Measurements from ENCODE around the gene SYT7.

Gene SYT7, protein sequence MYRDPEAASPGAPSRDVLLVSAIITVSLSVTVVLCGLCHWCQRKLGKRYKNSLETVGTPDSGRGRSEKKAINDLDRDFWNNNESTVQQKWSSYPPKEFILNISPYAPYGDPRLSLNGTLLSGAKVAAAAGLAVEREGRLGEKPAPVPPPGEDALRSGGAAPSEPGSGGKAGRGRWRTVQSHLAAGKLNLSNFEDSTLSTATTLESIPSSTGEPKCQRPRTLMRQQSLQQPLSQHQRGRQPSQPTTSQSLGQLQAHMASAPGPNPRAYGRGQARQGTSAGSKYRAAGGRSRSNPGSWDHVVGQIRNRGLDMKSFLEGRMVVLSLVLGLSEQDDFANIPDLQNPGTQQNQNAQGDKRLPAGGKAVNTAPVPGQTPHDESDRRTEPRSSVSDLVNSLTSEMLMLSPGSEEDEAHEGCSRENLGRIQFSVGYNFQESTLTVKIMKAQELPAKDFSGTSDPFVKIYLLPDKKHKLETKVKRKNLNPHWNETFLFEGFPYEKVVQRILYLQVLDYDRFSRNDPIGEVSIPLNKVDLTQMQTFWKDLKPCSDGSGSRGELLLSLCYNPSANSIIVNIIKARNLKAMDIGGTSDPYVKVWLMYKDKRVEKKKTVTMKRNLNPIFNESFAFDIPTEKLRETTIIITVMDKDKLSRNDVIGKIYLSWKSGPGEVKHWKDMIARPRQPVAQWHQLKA

DNA sequence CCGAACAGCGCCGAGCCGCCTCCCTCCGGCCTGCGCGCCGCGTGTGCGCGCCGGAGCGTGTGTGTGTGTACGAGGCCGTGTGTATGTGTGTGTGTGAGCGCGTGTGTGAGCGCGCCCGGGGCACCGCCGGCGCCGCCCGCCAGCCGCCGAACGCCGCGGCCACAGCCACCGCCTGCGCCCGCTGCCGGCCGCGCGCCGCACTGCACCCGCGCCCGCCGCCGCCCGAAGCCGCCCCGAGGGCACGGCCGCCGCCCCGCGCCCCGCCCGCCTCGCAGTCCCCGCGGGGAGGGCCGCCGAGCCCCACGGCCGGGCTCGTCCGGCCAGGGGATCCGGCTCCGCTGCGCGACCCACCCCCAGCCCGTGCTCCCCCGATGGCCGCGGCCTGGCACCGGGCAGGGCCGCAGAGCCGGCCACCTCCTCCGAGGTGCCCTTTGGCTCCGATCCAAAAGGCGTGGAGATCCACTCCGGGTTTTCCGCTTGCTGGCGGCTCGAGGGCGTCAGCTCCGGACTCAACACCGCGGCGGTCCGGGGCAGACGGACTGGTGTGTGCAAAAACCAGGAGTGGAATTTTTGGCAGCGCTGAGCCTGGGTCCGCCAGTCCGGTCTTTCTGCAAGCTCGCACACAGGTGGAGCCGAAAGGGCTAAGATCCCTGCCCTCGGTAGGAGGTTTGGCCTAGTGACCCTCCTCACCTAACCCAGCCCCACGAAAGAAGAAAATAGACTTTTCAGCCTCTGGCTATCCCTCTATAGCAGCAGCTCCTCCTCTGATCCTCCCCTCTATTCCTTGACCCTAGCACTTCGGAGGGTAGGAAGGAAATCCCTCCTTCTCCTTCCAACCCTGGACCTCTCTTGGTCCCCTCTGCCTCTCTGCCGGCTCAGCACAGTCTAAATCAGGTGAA is at the start of gene SYT7:
Gene SYT7 (minus strand): TSS at position 47 of the 899 bp plus-strand sequence. CDS start 256 bp downstream, outside the sequence.
- TF ChIP-seq JUND (IDR thresholded peaks at IDR 0.05; ENCODE audit: low read depth) = no peak; the same call in 1 of the 2 replicates
- peak; percentile 96 to 99 for DNase-seq (ENCODE audit: low read depth in 1 of 2, low spot score in 1 of 2)
- in situ Hi-C loops (cut with HindIII; ENCODE audit: low pct_unique_long_range_greater_than_20kb, low sequenced_read_pairs) = no loop called here

DNA sequence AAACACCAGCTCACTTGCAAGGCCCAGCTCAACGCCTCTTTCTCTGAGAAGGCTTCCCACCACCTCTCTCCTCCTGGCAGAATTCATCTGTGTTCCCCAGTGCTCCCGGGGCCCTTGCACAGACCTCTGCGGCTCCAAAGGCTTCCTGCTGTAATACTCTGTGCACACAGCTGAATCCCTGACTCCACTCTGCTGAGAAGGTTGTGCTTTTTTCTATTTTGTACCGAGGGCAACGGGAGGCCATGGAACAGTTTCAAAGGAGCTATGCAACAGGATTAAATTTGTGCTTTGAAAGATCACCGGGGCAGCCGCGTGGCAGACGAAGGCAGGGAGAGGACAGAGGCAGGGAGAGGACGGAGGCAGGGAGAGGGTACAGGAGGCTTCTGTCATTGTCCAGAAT is 49.2 kb upstream of the SYT7 start:
- TF ChIP-seq JUND (IDR thresholded peaks at IDR 0.05; ENCODE audit: low read depth) = no peak
- no peak for DNase-seq (ENCODE audit: low read depth in 1 of 2, low spot score in 1 of 2)
- in situ Hi-C loops (cut with HindIII; ENCODE audit: low pct_unique_long_range_greater_than_20kb, low sequenced_read_pairs) = no loop called here

DNA sequence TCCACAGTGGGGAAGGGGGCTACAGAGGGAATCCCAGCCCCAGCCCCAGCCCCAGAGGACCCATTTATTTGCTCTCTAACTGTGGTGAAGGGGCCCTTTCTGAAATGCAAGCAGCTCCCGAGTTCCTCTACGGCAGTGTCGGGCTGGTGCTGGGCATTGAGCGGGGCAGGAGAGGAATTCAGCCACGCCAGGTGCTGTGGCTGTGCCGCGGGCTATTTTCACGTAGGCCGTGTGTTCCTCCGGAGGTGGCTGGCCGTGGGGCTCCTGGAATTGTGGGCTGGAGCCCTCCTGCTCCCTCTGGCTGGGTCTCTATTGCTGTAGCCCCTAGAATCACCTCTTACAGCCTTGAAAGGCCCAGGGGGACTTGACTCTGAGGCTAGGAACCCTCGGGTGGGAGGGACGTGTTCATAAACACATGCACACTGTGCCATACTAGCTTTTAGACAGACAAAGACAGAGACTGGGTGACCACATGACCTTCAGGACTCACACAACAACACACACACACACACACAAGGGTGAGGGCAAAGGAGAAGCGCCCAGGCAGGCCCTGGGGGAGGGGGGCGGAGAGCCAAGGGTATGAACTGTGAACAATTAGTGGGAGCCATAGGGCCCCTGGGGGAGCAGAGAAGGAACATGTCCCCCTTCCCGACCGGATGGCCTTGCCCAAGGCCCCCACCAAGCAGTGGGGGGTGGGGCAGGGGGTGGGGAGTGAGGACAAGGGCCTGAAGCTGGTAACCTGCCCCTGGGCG is 48.4 kb upstream of the SYT7 start:
- no peak for TF ChIP-seq JUND (IDR thresholded peaks at IDR 0.05; ENCODE audit: low read depth)
- in situ Hi-C loops (cut with HindIII; ENCODE audit: low pct_unique_long_range_greater_than_20kb, low sequenced_read_pairs) = no loop called here
- DNase-seq (ENCODE audit: low read depth in 1 of 2, low spot score in 1 of 2) = no peak

- no peak for TF ChIP-seq JUND (IDR thresholded peaks at IDR 0.05; ENCODE audit: low read depth)
- DNase-seq (ENCODE audit: low read depth in 1 of 2, low spot score in 1 of 2) = no peak
- in situ Hi-C loops (cut with HindIII; ENCODE audit: low pct_unique_long_range_greater_than_20kb, low sequenced_read_pairs) = no loop called here
Observed at GRCh38 chr11:61628662-61628970, 47.7 kb upstream of the SYT7 start.

- in situ Hi-C loops (cut with HindIII; ENCODE audit: low pct_unique_long_range_greater_than_20kb, low sequenced_read_pairs) = no loop called here
- no peak for TF ChIP-seq JUND (IDR thresholded peaks at IDR 0.05; ENCODE audit: low read depth)
- peak; percentile 59 to 87 for DNase-seq (ENCODE audit: low read depth in 1 of 2, low spot score in 1 of 2)
Observed at GRCh38 chr11:61627850-61628661, 47.2 kb upstream of the SYT7 start.

- peak; percentile 83 to 98 for DNase-seq (ENCODE audit: low read depth in 1 of 2, low spot score in 1 of 2)
- in situ Hi-C loops (cut with HindIII; ENCODE audit: low pct_unique_long_range_greater_than_20kb, low sequenced_read_pairs) = no loop called here
- TF ChIP-seq JUND (IDR thresholded peaks at IDR 0.05; ENCODE audit: low read depth) = no peak
Observed at GRCh38 chr11:61626580-61627380, 45.9 kb upstream of the SYT7 start.

GRCh38 chr11:61625525-61625924 is 44.6 kb upstream of the SYT7 start:
- no peak for TF ChIP-seq JUND (IDR thresholded peaks at IDR 0.05; ENCODE audit: low read depth)
- no peak for DNase-seq (ENCODE audit: low read depth in 1 of 2, low spot score in 1 of 2)
- in situ Hi-C loops (cut with HindIII; ENCODE audit: low pct_unique_long_range_greater_than_20kb, low sequenced_read_pairs) = no loop called here

DNA sequence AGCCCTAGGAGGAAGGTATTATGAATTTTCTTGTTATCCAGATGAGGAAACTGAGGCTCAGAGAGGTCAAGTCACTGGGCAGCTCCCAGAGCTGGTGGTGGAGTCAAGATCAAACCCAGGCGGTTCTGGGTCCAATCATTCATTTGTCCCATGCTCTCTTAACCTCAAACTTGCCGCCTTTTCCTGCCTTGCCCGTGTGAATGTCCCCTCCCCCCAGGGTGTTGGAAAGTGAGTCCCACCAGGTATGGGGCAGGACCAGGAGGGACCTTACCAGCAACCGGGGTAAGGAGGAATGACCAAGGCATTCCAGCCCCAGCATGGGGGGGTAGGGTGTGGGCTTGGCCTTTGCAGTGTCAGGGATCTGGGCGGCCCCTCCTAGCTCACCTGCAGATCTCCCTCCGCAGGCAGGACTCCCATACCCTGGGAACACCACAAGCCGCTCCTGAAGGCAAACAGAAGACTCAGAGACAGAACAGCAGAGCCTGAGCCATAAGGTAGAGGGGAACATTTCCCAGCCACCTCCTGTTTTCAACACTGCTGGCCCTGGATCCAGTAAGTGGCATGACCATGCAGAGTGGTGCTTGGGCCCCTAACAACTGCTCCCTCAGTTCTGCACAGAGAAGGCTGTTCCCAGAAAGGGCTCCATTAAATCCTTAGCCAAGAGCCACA is 41.2 kb upstream of the SYT7 start:
- no peak for TF ChIP-seq JUND (IDR thresholded peaks at IDR 0.05; ENCODE audit: low read depth)
- in situ Hi-C loops (cut with HindIII; ENCODE audit: low pct_unique_long_range_greater_than_20kb, low sequenced_read_pairs) = no loop called here
- DNase-seq (ENCODE audit: low read depth in 1 of 2, low spot score in 1 of 2) = no peak

- in situ Hi-C loops (cut with HindIII; ENCODE audit: low pct_unique_long_range_greater_than_20kb, low sequenced_read_pairs) = no loop called here
- no peak for DNase-seq (ENCODE audit: low read depth in 1 of 2, low spot score in 1 of 2)
- no peak for TF ChIP-seq JUND (IDR thresholded peaks at IDR 0.05; ENCODE audit: low read depth)
Observed at GRCh38 chr11:61619471-61620226, 38.8 kb upstream of the SYT7 start.

DNA sequence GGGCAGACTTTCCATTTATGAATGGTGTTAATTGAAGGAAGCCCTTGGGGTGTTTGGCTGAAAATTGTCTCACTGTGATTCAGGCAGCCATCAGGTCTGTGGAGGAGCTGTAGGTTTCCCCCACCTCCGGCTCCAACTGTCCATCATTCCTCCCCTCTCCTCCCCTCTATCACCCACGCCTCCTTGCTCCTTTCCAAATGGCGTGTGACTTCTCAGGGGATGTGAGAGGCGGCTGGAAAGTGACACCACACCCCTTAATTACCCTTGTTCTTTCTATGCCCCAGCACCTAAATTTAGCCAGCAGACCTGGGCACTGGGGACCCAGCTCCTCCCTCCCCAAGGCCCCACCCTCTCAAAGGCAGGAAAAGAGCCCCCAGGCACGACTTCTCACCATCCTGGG is 38.1 kb upstream of the SYT7 start:
- in situ Hi-C loops (cut with HindIII; ENCODE audit: low pct_unique_long_range_greater_than_20kb, low sequenced_read_pairs) = no loop called here
- TF ChIP-seq JUND (IDR thresholded peaks at IDR 0.05; ENCODE audit: low read depth) = no peak
- DNase-seq (ENCODE audit: low read depth in 1 of 2, low spot score in 1 of 2) = no peak
